Endothelial cell of umbilical vein (primary cell): ENCODE measurements around the gene RAB35. TPM values are rescaled to one million over a fixed set of nuclear protein-coding genes. Genes with fewer than 3 reads are reported as not detected.

Experiments
- BruUV-seq: library from RNA; stranded (reverse); fragments of 400-500 nt; replicated peaks from 2 replicates; lab custom pipeline; 2021; lab: Mats Ljungman, UMichigan
- CTCF ChIA-PET: fragments of 300-600, 350-600 bp; sonication (Branson Sonifier 250); formaldehyde crosslinking; loops from one replicate; lab custom pipeline; 2021; ENCODE audit warnings: antibody characterized with exemption, inconsistent platforms; lab: Charles Lee
- POLR2A ChIA-PET: fragments of 300-600, 350-600 bp; sonication (Branson Sonifier 250); formaldehyde crosslinking; loops from one replicate; lab custom pipeline; 2021; ENCODE audit warnings: antibody characterized with exemption, inconsistent platforms; lab: Charles Lee
- DNase-seq: peaks from one replicate; pipeline ENCODE4 v3.0.0-alpha.2; 2011; ENCODE audit warnings: low read depth, low spot score
- FAIRE-seq: peaks from 2 replicates; lab custom pipeline; 2011; peaks lifted over from hg19 to GRCh38; lab: Jason Lieb, UNC
- H2AFZ ChIP-seq: 2 replicates; pipeline ENCODE4 v1.6.0; 2012; ENCODE audit warnings: low read depth, low read length, control low read depth, inconsistent platforms
- H3K27ac ChIP-seq: 2 replicates; pipeline ENCODE4 v1.5.1; 2011; ENCODE audit warnings: low read depth, mild to moderate bottlenecking, control low read depth, low read length, moderate library complexity; ENCODE audit not compliant: insufficient read depth
- H3K27me3 ChIP-seq, 2 experiments: 2 replicates each; pipeline versions ENCODE4 v1.6.0 to v1.6.1; 2011; ENCODE audit warnings: low read length in 2 of 2, mixed read lengths in 1 of 2; ENCODE audit not compliant: control insufficient read depth in 2 of 2, insufficient read depth in 2 of 2
- H3K36me3 ChIP-seq, 2 experiments: 2 replicates in 1 of 2; 3 replicates in 1 of 2; pipeline ENCODE4 v1.5.1; 2011; ENCODE audit warnings: low read length in 2 of 2, mild to moderate bottlenecking in 1 of 2, moderate library complexity in 1 of 2; ENCODE audit not compliant: control insufficient read depth in 2 of 2, insufficient read depth in 2 of 2; ENCODE audit errors: extremely low read depth in 1 of 2
- H3K4me1 ChIP-seq: 3 replicates; pipeline ENCODE4 v1.5.1; 2011; ENCODE audit warnings: mild to moderate bottlenecking, low read length; ENCODE audit not compliant: control insufficient read depth, insufficient read depth; ENCODE audit errors: extremely low read depth
- H3K4me2 ChIP-seq: 2 replicates; pipeline ENCODE4 v1.6.1; 2011; ENCODE audit warnings: low read length, control low read depth, mixed read lengths; ENCODE audit not compliant: insufficient read depth
- H3K4me3 ChIP-seq, 3 experiments: fragments of 200-600 bp in 1 of 3; sonication (generic), shearing (Covaris generic) in 1 of 3; replicated peaks in 1 of 3; 2 replicates each; pipeline ENCODE4 v1.5.1; 2011 to 2016; ENCODE audit warnings: control low read depth in 3 of 3, low read length in 3 of 3, mild to moderate bottlenecking in 2 of 3, inconsistent platforms in 1 of 3, low read depth in 1 of 3, moderate library complexity in 1 of 3; ENCODE audit not compliant: insufficient read depth in 1 of 3
- H3K79me2 ChIP-seq: 2 replicates; pipeline ENCODE4 v1.6.0; 2012; ENCODE audit warnings: low read length, inconsistent platforms; ENCODE audit not compliant: control insufficient read depth, insufficient read depth
- H3K9ac ChIP-seq: replicated peaks from 2 replicates; pipeline ENCODE3; 2011; ENCODE audit warnings: low read length, control low read depth; ENCODE audit not compliant: insufficient read depth; ENCODE audit errors: extremely low read depth
- H3K9me1 ChIP-seq: replicated peaks from 3 replicates; pipeline ENCODE4 v1.6.0; 2011; ENCODE audit warnings: mild to moderate bottlenecking, low read length; ENCODE audit not compliant: control insufficient read depth, insufficient read depth; ENCODE audit errors: extremely low read depth
- H3K9me3 ChIP-seq: replicated peaks from 2 replicates; pipeline ENCODE4 v1.5.1; 2012; ENCODE audit warnings: low read length, inconsistent platforms; ENCODE audit not compliant: control insufficient read depth, insufficient read depth
- H4K20me1 ChIP-seq: replicated peaks from 2 replicates; pipeline ENCODE3; 2011; ENCODE audit warnings: mild to moderate bottlenecking, low read length; ENCODE audit not compliant: control insufficient read depth, insufficient read depth; ENCODE audit errors: extremely low read depth
- CTCF ChIP-seq, 2 donors: IDR thresholded peaks; 1 replicate in 1 of 2; 2 replicates in 1 of 2; pipeline ENCODE4 v1.5.1; 2011; ENCODE audit warnings: low read length in 2 of 2, mild to moderate bottlenecking in 2 of 2, moderate library complexity in 2 of 2, control low read depth in 1 of 2, inconsistent platforms in 1 of 2, low read depth in 1 of 2; ENCODE audit not compliant: insufficient read depth in 1 of 2; ENCODE audit errors: extremely low read depth in 1 of 2
- EZH2 ChIP-seq: IDR thresholded peaks from 2 replicates; pipeline ENCODE4 v1.6.1; 2012; ENCODE audit warnings: borderline replicate concordance, low read depth, mild to moderate bottlenecking, moderate library complexity, low read length, inconsistent platforms; ENCODE audit not compliant: severe bottlenecking
- FOS ChIP-seq: IDR thresholded peaks from 2 replicates; pipeline ENCODE4 v1.6.1; 2011; ENCODE audit warnings: mild to moderate bottlenecking, low read length, moderate library complexity, borderline replicate concordance; ENCODE audit not compliant: insufficient read depth
- GATA2 ChIP-seq: IDR thresholded peaks from 2 replicates; pipeline ENCODE4 v1.7.0; 2011; ENCODE audit warnings: low read depth, mild to moderate bottlenecking, moderate library complexity, mixed read lengths, low read length; ENCODE audit not compliant: insufficient read length, insufficient read depth
- JUN ChIP-seq: IDR thresholded peaks from 2 replicates; pipeline ENCODE4 v1.6.1; 2011; ENCODE audit warnings: borderline replicate concordance, low read depth; ENCODE audit not compliant: insufficient read length, insufficient read depth
- MYC ChIP-seq: IDR thresholded peaks from one replicate; pipeline ENCODE4 v1.6.1; 2011; ENCODE audit warnings: mild to moderate bottlenecking, low read depth, low read length
- POLR2A ChIP-seq: IDR thresholded peaks from 2 replicates; pipeline ENCODE4 v1.6.1; 2012; ENCODE audit warnings: low read depth, mild to moderate bottlenecking, control low read depth, low read length
- POLR2AphosphoS5 ChIP-seq: IDR thresholded peaks from 2 replicates; pipeline ENCODE4 v1.6.1; 2012; ENCODE audit warnings: low read depth, mild to moderate bottlenecking, control low read depth, low read length, moderate library complexity; ENCODE audit not compliant: insufficient read depth
- dilution Hi-C: fragments of 300-500 bp; cut with MboI; formaldehyde crosslinking; loops from one replicate; pipeline ENCODE4 v1.15.0; 2019; ENCODE audit warnings: low sequenced_read_pairs; ENCODE audit not compliant: extremely low pct_ligation_motif_present
- intact Hi-C: fragments of 100-400 bp; cut with micrococcal nuclease; formaldehyde crosslinking; loops from one replicate; pipeline ENCODE4 v1.10.0; 2022
- polyA plus RNA-seq, 4 experiments: library from polyadenylated mRNA; depleted of rRNA in 3 of 4; stranded (reverse) in 3 of 4; unstranded in 1 of 4; fragments of >200 nt; gene quantifications; 2 replicates each; pipeline versions ENCODE4 v1.2.1 to v1.2.3, GENCODE V29; 2011 to 2012; ENCODE audit warnings: missing spikeins in 1 of 4
- total RNA-seq: library from RNA; stranded (reverse); gene quantifications from 2 replicates; pipeline ENCODE4 v1.2.3, GENCODE V29; 2021
- TF ChIP-seq, protein P1 (sequence below): IDR thresholded peaks from 2 replicates; pipeline ENCODE4 v1.6.1; 2011; ENCODE audit not compliant: insufficient read depth, insufficient read length

Gene RAB35
- total and polyA plus RNA-seq, 2 donors (not counting 3 experiments of a cell fraction or from before 2014, with no cell fraction given): 70.5 to 80.3 TPM

- H3K9ac ChIP-seq: no peak overlapping the region
- no peaks in the 10 kb centered on the region for H4K20me1 ChIP-seq
- POLR2A ChIA-PET: no interaction called here
- DNase-seq (no peak), FAIRE-seq (no peak)
- TF ChIP-seq CTCF (IDR thresholded peaks at IDR 0.05; ENCODE audit: extremely low read depth in 1 of 2, insufficient read depth in 1 of 2, low read depth in 1 of 2, low read length in 2 of 2): no peak
- no peak for TF ChIP-seq FOS
- no peak for TF ChIP-seq POLR2A
- no peak overlapping the region for H3K27ac ChIP-seq
- no peaks in the 10 kb centered on the region for H3K9me1 ChIP-seq
- H3K9me3 ChIP-seq: no peaks in the 10 kb centered on the region
- no peaks in the 10 kb centered on the region for H3K4me1 ChIP-seq
- no peaks in the 10 kb centered on the region for H3K36me3 ChIP-seq
- H3K4me3 ChIP-seq: no peak overlapping the region
- H2AFZ ChIP-seq: no peak overlapping the region
- CTCF ChIA-PET: no interaction called here
- peaks cover 0 to 3% of the 10 kb centered on the region in 2 experiments for H3K27me3 ChIP-seq
- intact Hi-C loops: no loop called here
- no peak overlapping the region for H3K4me2 ChIP-seq
- no peaks in the 10 kb centered on the region for H3K79me2 ChIP-seq
- dilution Hi-C loops: no loop called here
- no TSS peak for BruUV-seq
These were observed 36.8 kb downstream of the RAB35 start for GRCh38 chr12:120079411-120080400.

GRCh38 chr12:120078868-120079267, 37.7 kb downstream of the RAB35 start:
- Histone ChIP-seq H3K4me1 (no peaks in the 10 kb centered on the region), H3K79me2 (no peaks in the 10 kb centered on the region), H3K27me3 (peaks cover 0 to 3% of the 10 kb centered on the region in 2 experiments), H3K9me3 (no peaks in the 10 kb centered on the region), H3K27ac (no peak overlapping the region), H3K4me3 (no peak overlapping the region), H4K20me1 (no peaks in the 10 kb centered on the region), H3K36me3 (no peaks in the 10 kb centered on the region), H3K4me2 (no peak overlapping the region), H2AFZ (no peak overlapping the region), H3K9ac (no peak overlapping the region), H3K9me1 (no peaks in the 10 kb centered on the region)
- intact Hi-C loops: no loop called here
- BruUV-seq: no TSS peak
- CTCF ChIA-PET: no interaction called here
- dilution Hi-C loops: no loop called here
- FAIRE-seq: no peak
- DNase-seq: no peak
- POLR2A ChIA-PET: no interaction called here
- no peak for TF ChIP-seq CTCF (IDR thresholded peaks at IDR 0.05; ENCODE audit: extremely low read depth in 1 of 2, insufficient read depth in 1 of 2, low read depth in 1 of 2, low read length in 2 of 2)
- no peak for TF ChIP-seq POLR2AphosphoS5
- TF ChIP-seq GATA2: no peak
- no peak for TF ChIP-seq POLR2A
- TF ChIP-seq, protein P1, sequence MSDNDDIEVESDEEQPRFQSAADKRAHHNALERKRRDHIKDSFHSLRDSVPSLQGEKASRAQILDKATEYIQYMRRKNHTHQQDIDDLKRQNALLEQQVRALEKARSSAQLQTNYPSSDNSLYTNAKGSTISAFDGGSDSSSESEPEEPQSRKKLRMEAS: no peak
- no peak for TF ChIP-seq JUN
- TF ChIP-seq FOS: no peak
- no peak for TF ChIP-seq EZH2
- TF ChIP-seq MYC: no peak
